SK-N-SH (cell line): Measurements from ENCODE around the gene PDE2A.

ENCODE experiments used
- CHD2 ChIP-seq: fragments of 150-350 bp; IDR thresholded peaks from 2 replicates; pipeline ENCODE4 v1.6.1; 2018; ENCODE audit warnings: low read length; ENCODE audit not compliant: partially characterized antibody
- CTCF ChIP-seq: fragments of 200-600 bp; sonication (generic); IDR thresholded peaks from 2 replicates; pipeline ENCODE4 v1.6.1; 2017; ENCODE audit warnings: antibody characterized with exemption, mild to moderate bottlenecking, moderate library complexity
- EZH2phosphoT487 ChIP-seq: fragments of 200-600 bp; sonication (generic); IDR thresholded peaks from 2 replicates; pipeline ENCODE4 v1.6.1; 2017; ENCODE audit warnings: low read depth, mixed run types, mild to moderate bottlenecking, antibody characterized with exemption, moderate library complexity, borderline replicate concordance
- JUND ChIP-seq: IDR thresholded peaks from 2 replicates; pipeline ENCODE4 v1.4.0; 2012
- MXI1 ChIP-seq: IDR thresholded peaks from 2 replicates; pipeline ENCODE4 v1.6.1; 2012; ENCODE audit warnings: mild to moderate bottlenecking, low read depth, low read length, improper control_type of control experiment
- PBX3 ChIP-seq: IDR thresholded peaks from 2 replicates; pipeline ENCODE4; 2012
- POLR2AphosphoS5 ChIP-seq: IDR thresholded peaks from 2 replicates; pipeline ENCODE4 v1.6.1; 2012; ENCODE audit warnings: low read depth, low read length
- RCOR1 ChIP-seq: fragments of 150-350 bp; IDR thresholded peaks from 2 replicates; pipeline ENCODE4 v1.6.1; 2017; ENCODE audit warnings: antibody characterized with exemption, low read length
- REST ChIP-seq: IDR thresholded peaks from 2 replicates; pipeline ENCODE4 v1.6.1; 2012; ENCODE audit warnings: mild to moderate bottlenecking, low read depth, low read length, moderate library complexity
- TAF1 ChIP-seq: IDR thresholded peaks from 2 replicates; pipeline ENCODE4 v1.6.1; 2012; ENCODE audit warnings: low read depth, mild to moderate bottlenecking, low read length, moderate library complexity, borderline replicate concordance
- USF2 ChIP-seq: fragments of 150-350 bp; IDR thresholded peaks from 2 replicates; pipeline ENCODE4 v1.6.1; 2017; ENCODE audit warnings: antibody characterized with exemption, low read length, low read depth, borderline replicate concordance
- YY1 ChIP-seq: IDR thresholded peaks from 2 replicates; pipeline ENCODE4 v1.4.0; 2012; ENCODE audit warnings: low read depth, mild to moderate bottlenecking

GRCh38 chr11:72721276-72721675, 47.1 kb upstream of the PDE2A start:
- TF ChIP-seq CTCF (no peak), POLR2AphosphoS5 (no peak), RCOR1 (no peak), CHD2 (no peak), USF2 (no peak), TAF1 (no peak), REST (no peak), PBX3 (no peak), MXI1 (no peak), EZH2phosphoT487 (no peak), JUND (no peak), YY1 (no peak)
